ENCODE measurements around the gene FLT3.

The FLT3 gene

GRCh38 chr13:28071424-28071823 is 29.0 kb downstream of the FLT3 start:
- Mint-ChIP-seq H3K27ac (no peak overlapping the region), H3K9me3 (no peaks in the 10 kb centered on the region), H3K4me3 (no peak overlapping the region), H3K27me3 (peaks cover 6% of the 10 kb centered on the region), H3K4me1 (ENCODE audit: low read depth) (peaks cover 7% of the 10 kb centered on the region), H3K36me3 (ENCODE audit: low read depth) (no peaks in the 10 kb centered on the region)
- DNase-seq, result no peak

GRCh38 chr13:28067491-28067890 is 32.9 kb downstream of the FLT3 start:
- no peak for DNase-seq
- Mint-ChIP-seq H3K9me3 (no peaks in the 10 kb centered on the region), H3K4me1 (ENCODE audit: low read depth) (peaks cover 7% of the 10 kb centered on the region), H3K4me3 (no peak overlapping the region), H3K27ac (no peak overlapping the region), H3K36me3 (ENCODE audit: low read depth) (no peaks in the 10 kb centered on the region), H3K27me3 (peaks cover 6% of the 10 kb centered on the region)

DNA sequence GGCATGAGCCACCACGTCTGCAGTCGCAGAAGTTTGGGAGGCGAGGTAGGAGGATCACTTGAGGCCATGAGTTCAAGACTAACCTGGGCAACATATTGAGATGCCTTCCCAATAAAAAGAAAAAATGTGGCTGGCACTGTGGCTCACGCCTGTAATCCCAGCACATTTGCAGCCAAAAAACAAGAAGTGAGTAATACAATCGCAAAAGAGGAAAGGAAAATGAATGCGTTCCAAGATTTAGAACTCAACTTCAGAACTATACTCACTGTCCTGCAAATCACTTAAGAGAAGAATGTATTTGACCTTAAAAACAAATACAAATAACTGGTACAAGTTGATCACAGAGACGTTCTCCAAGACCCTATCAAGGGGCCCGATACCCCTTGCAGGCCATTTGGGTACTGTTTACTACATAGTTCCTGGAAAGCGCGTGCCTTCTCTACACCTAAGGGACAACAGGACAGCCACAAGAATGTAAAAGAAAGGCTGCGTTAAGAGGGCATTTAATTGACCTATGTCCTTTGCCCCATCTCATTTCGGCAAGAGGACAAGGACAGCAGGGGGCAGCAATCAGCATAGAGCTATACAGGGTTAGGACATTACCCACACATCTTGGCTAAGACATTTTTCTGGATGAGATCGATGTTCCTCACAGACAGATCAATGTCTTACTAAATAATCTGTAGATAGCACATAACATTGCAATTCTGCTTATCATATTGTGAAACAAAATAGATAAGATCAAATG is 41.3 kb downstream of the FLT3 start:
- H3K4me1 Mint-ChIP-seq (ENCODE audit: low read depth), result no peaks in the 10 kb centered on the region

DNA sequence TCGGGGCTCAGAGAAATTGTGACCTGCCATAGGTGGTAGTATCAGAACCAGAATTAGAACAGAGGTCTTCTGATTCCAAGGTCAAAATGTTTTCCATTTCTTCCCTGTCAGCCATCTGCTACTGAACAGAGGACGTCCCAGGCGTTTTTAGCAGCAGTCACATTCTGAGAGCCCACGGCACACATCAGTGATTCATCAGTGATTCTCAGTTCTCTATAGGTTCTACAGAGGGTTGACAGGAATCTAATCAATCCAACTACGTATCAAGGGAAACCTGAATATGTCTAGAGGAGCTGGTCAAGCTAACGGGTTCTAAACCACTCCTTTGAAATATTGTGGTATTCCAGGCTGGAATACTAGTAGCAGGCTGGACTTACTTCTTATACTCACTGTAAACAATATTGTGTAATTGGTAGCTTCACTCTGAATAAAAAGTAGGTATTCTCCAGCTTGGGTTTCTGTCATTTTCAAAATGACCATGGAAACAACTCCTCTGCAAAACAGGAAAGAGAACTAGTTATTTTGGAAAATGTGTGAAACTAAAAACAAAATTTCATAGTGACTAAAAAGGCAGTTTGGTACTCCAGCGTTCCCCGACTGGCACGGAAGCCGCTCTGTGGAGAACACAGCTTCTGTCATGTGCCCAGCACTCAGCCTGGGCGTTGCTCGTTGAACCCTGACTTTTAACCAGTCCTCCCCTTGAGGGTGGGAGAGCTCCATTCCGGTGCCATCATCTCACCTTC is 43.2 kb downstream of the FLT3 start:
- DNase-seq, result no peak
- peaks cover 29% of the 10 kb centered on the region for H3K27me3 Mint-ChIP-seq
- H3K36me3 Mint-ChIP-seq (ENCODE audit: low read depth), result no peaks in the 10 kb centered on the region
- no peak overlapping the region for H3K4me3 Mint-ChIP-seq
- no peaks in the 10 kb centered on the region for H3K4me1 Mint-ChIP-seq (ENCODE audit: low read depth)
- no peaks in the 10 kb centered on the region for H3K9me3 Mint-ChIP-seq
- no peak overlapping the region for H3K27ac Mint-ChIP-seq

More for the DNA sequence above, 41.3 kb downstream of the FLT3 start:
- DNase-seq, result peak; percentile 46
- Mint-ChIP-seq H3K36me3 (ENCODE audit: low read depth) (no peaks in the 10 kb centered on the region), H3K4me3 (no peak overlapping the region), H3K9me3 (no peaks in the 10 kb centered on the region), H3K27ac (no peak overlapping the region), H3K27me3 (peaks cover 29% of the 10 kb centered on the region)

DNA sequence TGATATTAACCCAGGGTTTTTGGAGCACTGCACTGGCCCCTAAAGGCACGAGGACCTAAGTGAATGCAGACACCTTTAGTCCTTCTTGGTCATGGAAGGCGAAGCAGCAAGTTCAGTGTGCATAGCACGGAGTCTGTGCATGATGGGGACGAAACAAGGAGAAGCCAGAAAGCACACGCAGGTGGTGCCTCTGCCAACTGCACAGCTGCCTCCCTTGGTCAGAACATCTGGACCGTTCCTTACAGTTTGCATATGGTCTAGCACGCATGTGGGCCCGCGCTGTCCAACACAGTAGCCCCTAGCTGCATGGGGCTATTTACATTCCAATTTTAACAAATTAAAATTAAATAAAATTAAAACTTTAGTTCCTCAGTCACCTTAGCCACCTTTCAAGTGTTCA is 44.0 kb downstream of the FLT3 start:
- Mint-ChIP-seq H3K27me3 (peaks cover 29% of the 10 kb centered on the region), H3K4me1 (ENCODE audit: low read depth) (no peaks in the 10 kb centered on the region), H3K36me3 (ENCODE audit: low read depth) (no peaks in the 10 kb centered on the region), H3K27ac (no peak overlapping the region), H3K4me3 (no peak overlapping the region), H3K9me3 (no peaks in the 10 kb centered on the region)
- no peak for DNase-seq

DNA sequence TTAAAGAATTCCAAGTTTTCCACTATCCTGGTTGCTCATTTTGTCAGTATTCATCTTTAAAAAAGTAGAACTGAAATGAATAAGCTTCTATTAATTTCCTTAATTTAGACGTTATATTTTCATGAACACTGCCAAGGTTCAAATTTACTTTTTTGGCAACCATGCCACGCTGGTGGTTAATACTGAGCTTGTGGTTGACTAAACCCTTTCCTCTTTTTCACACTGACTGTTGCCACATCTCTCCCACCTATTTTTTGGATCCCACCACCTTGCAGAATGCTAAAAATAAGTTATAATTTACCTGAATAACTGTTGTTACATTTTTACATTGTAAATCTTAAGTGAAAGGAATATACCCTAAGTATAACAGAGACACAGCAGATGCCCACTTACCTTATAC is 45.0 kb downstream of the FLT3 start:
- Mint-ChIP-seq H3K27me3 (peaks cover 29% of the 10 kb centered on the region), H3K27ac (no peak overlapping the region), H3K4me3 (no peak overlapping the region), H3K4me1 (ENCODE audit: low read depth) (no peaks in the 10 kb centered on the region), H3K9me3 (no peaks in the 10 kb centered on the region), H3K36me3 (ENCODE audit: low read depth) (no peaks in the 10 kb centered on the region)
- DNase-seq, result no peak

GRCh38 chr13:28052945-28053344 is 47.4 kb downstream of the FLT3 start:
- H3K27ac Mint-ChIP-seq, result no peak overlapping the region
- H3K4me3 Mint-ChIP-seq, result no peak overlapping the region
- no peak for DNase-seq
- H3K27me3 Mint-ChIP-seq, result peaks cover 29% of the 10 kb centered on the region
- peaks cover 3% of the 10 kb centered on the region for H3K4me1 Mint-ChIP-seq (ENCODE audit: low read depth)
- H3K36me3 Mint-ChIP-seq (ENCODE audit: low read depth), result no peaks in the 10 kb centered on the region
- H3K9me3 Mint-ChIP-seq, result no peaks in the 10 kb centered on the region

DNA sequence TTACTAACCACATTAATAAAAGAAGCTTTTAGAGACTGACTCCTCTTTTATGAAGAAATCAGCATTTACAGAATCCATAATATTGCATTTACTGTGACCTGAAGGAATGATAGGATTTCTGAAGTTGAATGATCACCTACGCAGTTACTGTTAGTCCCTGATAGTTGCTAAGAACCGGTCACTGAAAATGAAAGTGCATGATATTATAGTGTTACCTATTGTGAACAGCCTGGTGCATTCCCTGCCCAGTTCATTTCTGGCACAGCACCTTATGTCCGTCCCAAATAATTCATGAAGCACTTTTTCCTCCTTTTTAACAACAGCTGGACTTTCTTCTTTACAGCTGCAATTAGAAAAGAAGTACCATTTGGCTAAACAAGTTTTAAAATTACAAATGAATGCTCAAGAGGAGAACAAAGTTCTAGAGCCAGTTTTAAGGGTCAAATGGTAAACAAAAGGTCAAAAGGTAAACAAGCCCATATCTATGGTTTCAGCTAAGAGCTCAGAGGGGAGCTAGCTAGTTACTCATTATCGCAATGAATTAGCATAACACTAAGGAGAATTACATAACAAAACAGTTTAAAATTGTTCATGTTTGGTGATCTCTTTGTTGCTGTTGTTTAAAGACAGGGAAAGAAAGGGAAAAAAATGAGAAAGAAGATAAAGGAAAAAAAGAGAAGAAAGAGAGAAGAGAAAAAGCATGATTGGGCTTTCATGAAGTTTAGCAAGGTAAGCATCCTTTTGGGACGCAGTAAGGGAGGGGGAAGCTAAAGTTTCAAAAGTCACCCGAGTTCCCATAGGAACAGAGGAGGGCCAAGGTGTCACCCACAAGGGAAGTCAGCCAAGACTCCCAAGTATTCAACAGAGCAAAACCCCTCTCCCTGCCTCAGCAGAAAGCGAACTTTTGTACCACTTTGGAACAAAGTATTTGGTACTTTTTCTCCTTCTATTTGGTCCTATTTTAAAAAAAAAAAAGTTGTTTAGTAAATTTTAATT is 50.2 kb downstream of the FLT3 start:
- Mint-ChIP-seq H3K27ac (no peak overlapping the region), H3K4me1 (ENCODE audit: low read depth) (peaks cover 10% of the 10 kb centered on the region), H3K27me3 (peaks cover 8% of the 10 kb centered on the region), H3K4me3 (no peak overlapping the region), H3K9me3 (no peaks in the 10 kb centered on the region), H3K36me3 (ENCODE audit: low read depth) (no peaks in the 10 kb centered on the region)
- DNase-seq, result no peak

DNA sequence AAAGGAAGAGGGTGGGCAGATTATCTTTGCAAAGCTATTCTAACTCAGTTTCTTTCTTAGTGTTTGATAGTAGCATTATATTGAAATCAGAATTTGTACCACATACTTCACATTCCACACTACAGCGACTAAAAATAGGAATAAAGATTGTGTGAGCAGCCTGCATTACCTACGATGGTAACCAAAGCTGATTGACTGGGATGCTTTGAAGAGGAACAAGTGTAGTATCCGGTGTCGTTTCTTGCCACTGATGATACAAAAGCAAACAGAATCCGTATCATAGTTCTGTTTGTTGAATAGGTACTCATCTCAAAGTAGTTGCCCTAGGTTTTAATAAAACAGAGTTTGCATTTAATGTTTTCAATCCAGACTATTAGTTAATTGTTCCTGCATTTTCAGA is 51.2 kb downstream of the FLT3 start:
- Mint-ChIP-seq H3K36me3 (ENCODE audit: low read depth) (no peaks in the 10 kb centered on the region), H3K27ac (no peak overlapping the region), H3K4me1 (ENCODE audit: low read depth) (peaks cover 10% of the 10 kb centered on the region), H3K9me3 (no peaks in the 10 kb centered on the region), H3K27me3 (no peaks in the 10 kb centered on the region), H3K4me3 (no peak overlapping the region)
- DNase-seq, result no peak

DNA sequence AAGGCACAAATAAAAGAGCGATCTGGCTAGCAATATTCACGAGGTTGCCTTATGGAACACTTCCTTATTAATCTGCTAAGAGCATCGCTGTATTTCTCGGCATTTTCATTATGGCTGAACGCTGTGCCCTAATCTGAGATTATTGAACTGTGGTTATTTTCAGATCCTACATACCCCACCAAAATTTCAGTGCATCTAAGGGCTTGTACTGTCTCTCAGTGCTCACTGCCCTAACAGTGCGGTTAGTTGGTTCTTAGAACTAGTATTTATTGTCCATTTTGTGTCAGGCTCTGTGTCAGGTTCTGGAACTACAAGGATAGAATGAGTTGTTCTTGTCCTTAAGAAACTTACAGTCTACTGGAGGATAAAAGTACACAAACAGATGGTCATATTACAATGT is 51.6 kb downstream of the FLT3 start:
- DNase-seq, result no peak
- H3K27me3 Mint-ChIP-seq, result no peaks in the 10 kb centered on the region
- H3K4me1 Mint-ChIP-seq (ENCODE audit: low read depth), result peaks cover 10% of the 10 kb centered on the region
- no peaks in the 10 kb centered on the region for H3K36me3 Mint-ChIP-seq (ENCODE audit: low read depth)
- H3K9me3 Mint-ChIP-seq, result no peaks in the 10 kb centered on the region
- H3K4me3 Mint-ChIP-seq, result no peak overlapping the region
- H3K27ac Mint-ChIP-seq, result no peak overlapping the region

GRCh38 chr13:28047757-28048388 is 52.5 kb downstream of the FLT3 start:
- Mint-ChIP-seq H3K36me3 (ENCODE audit: low read depth) (no peaks in the 10 kb centered on the region), H3K4me3 (no peak overlapping the region), H3K27ac (no peak overlapping the region), H3K9me3 (no peaks in the 10 kb centered on the region), H3K4me1 (ENCODE audit: low read depth) (peaks cover 10% of the 10 kb centered on the region), H3K27me3 (no peaks in the 10 kb centered on the region)
- DNase-seq, result no peak

GRCh38 chr13:28046981-28047380 is 53.4 kb downstream of the FLT3 start:
- H3K27ac Mint-ChIP-seq, result no peak overlapping the region

GRCh38 chr13:28045861-28046260 is 54.5 kb downstream of the FLT3 start:
- H3K4me1 Mint-ChIP-seq (ENCODE audit: low read depth), result peaks cover 10% of the 10 kb centered on the region
- H3K27me3 Mint-ChIP-seq, result peaks cover 8% of the 10 kb centered on the region
- H3K9me3 Mint-ChIP-seq, result no peaks in the 10 kb centered on the region
- H3K27ac Mint-ChIP-seq, result no peak overlapping the region
- no peak overlapping the region for H3K4me3 Mint-ChIP-seq
- DNase-seq, result no peak
- H3K36me3 Mint-ChIP-seq (ENCODE audit: low read depth), result no peaks in the 10 kb centered on the region

More at GRCh38 chr13:28046981-28047380, 53.4 kb downstream of the FLT3 start:
- DNase-seq, result no peak
- Mint-ChIP-seq H3K27me3 (no peaks in the 10 kb centered on the region), H3K4me1 (ENCODE audit: low read depth) (peaks cover 10% of the 10 kb centered on the region), H3K4me3 (no peak overlapping the region), H3K36me3 (ENCODE audit: low read depth) (no peaks in the 10 kb centered on the region), H3K9me3 (no peaks in the 10 kb centered on the region)

- DNase-seq, result no peak
- H3K36me3 Mint-ChIP-seq (ENCODE audit: low read depth), result no peaks in the 10 kb centered on the region
- H3K27ac Mint-ChIP-seq, result no peak overlapping the region
- H3K27me3 Mint-ChIP-seq, result peaks cover 16% of the 10 kb centered on the region
- H3K9me3 Mint-ChIP-seq, result no peaks in the 10 kb centered on the region
- H3K4me3 Mint-ChIP-seq, result no peak overlapping the region
- peaks cover 10% of the 10 kb centered on the region for H3K4me1 Mint-ChIP-seq (ENCODE audit: low read depth)
Observed at GRCh38 chr13:28044608-28045007, 55.8 kb downstream of the FLT3 start.

All from activated T-cell treated with anti-CD3 and anti-CD28 coated beads, Interleukin-2, amount 50 U/mL, for 24 hours (primary cell).